Activated CD8-positive, alpha-beta T cell treated with anti-CD3 and anti-CD28 coated beads for 36 hours (primary cell): ENCODE results near the gene TNFRSF13B. TPM values are rescaled to one million over a fixed set of nuclear protein-coding genes. Genes with fewer than 3 reads are reported as not detected.
"Not testable (repeated sequence)": the region's sequence is repeated elsewhere in the genome, so short reads cannot be mapped to it uniquely, and the experiment has no call there.

Experiments used
- ATAC-seq: fragments of 200-7000 bp; cut with Tn5 transposase; one replicate; pipeline ENCODE4 v1.10.0; 2021; ENCODE audit warnings: mild to moderate bottlenecking, moderate library complexity
- CTCF ChIA-PET: fragments of 350-600 bp; sonication (Branson Sonifier 250); formaldehyde crosslinking; loops from one replicate; lab custom pipeline; 2021; ENCODE audit warnings: antibody characterized with exemption; lab: Charles Lee
- POLR2A ChIA-PET: fragments of 350-600 bp; sonication (Branson Sonifier 250); formaldehyde crosslinking; loops from one replicate; lab custom pipeline; 2021; ENCODE audit warnings: antibody characterized with exemption; lab: Charles Lee
- DNase-seq: peaks from one replicate; pipeline ENCODE4 v3.0.0-alpha.2; 2020
- H3K27ac Mint-ChIP-seq: one replicate; pipeline ENCODE4 v1.8.0; 2021; ENCODE audit warnings: mild to moderate bottlenecking, mixed read lengths
- H3K27me3 Mint-ChIP-seq: one replicate; pipeline ENCODE4 v1.8.0; 2021; ENCODE audit warnings: mixed read lengths
- H3K36me3 Mint-ChIP-seq: one replicate; pipeline ENCODE4 v1.8.0; 2021; ENCODE audit warnings: low read depth, mixed read lengths
- H3K4me1 Mint-ChIP-seq: one replicate; pipeline ENCODE4 v1.8.0; 2021; ENCODE audit warnings: low read depth, mixed read lengths
- H3K4me3 Mint-ChIP-seq: one replicate; pipeline ENCODE4 v1.8.0; 2021; ENCODE audit warnings: mild to moderate bottlenecking, moderate library complexity, mixed read lengths
- H3K9me3 Mint-ChIP-seq: one replicate; pipeline ENCODE4 v1.8.0; 2021; ENCODE audit warnings: mixed read lengths
- intact Hi-C: fragments of 100-400 bp; cut with micrococcal nuclease; formaldehyde crosslinking; loops from one replicate; pipeline ENCODE4 v1.10.0; 2022
- total RNA-seq, 2 experiments: library from RNA; stranded (reverse); gene quantifications; one replicate each; pipeline ENCODE4 v1.2.3, GENCODE V29; 2021
- TF ChIP-seq, protein P1 (sequence below): fragments of 200-600 bp; IDR thresholded peaks from one replicate; pipeline ENCODE4 v1.8.0; 2022; ENCODE audit warnings: antibody characterized with exemption, mild to moderate bottlenecking

Gene TNFRSF13B
- total RNA-seq, 2 experiments from 2014 or later: not detected

DNA sequence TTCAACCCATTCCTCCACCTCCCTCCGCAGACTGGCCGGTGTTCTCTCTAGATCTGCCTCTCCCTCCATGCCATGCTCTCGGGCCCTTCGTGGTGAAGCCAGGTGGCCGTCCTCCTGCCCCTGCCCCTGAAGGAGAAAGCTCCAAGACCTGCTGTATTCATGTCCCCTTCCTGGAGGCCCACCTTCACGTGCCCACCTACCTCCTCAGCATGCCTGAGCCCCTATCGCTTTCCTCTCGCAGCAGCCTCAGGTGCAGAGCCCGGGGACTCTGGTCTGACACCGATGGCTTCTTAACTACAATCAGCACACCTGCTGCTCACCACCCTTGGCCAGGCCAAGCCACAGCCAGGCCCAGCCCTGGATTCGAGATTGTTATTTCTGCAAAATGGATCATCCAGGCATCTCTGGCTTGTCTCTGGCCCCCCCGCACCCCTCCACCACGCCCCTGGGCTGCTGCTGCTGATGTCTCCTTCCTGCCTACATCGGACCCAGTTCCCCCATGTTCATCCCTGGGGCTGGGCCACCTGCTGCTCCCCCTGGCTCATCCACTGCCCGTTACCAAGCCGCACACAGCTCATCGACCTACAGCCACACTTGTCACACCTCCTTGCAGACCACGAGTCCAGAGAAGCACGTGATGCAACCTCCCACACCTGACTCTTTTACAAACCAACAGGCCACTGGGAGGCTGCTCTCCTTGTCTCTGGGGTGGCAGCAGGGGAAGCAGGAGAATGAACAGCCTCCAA lies 32.5 kb upstream of the TNFRSF13B start:
- ATAC-seq: no peak
- Mint-ChIP-seq H3K4me1 (no peaks in the 10 kb centered on the region), H3K36me3 (no peaks in the 10 kb centered on the region), H3K27me3 (no peaks in the 10 kb centered on the region), H3K4me3 (no peak overlapping the region), H3K9me3 (no peaks in the 10 kb centered on the region), H3K27ac (no peak overlapping the region)
- TF ChIP-seq, protein P1, sequence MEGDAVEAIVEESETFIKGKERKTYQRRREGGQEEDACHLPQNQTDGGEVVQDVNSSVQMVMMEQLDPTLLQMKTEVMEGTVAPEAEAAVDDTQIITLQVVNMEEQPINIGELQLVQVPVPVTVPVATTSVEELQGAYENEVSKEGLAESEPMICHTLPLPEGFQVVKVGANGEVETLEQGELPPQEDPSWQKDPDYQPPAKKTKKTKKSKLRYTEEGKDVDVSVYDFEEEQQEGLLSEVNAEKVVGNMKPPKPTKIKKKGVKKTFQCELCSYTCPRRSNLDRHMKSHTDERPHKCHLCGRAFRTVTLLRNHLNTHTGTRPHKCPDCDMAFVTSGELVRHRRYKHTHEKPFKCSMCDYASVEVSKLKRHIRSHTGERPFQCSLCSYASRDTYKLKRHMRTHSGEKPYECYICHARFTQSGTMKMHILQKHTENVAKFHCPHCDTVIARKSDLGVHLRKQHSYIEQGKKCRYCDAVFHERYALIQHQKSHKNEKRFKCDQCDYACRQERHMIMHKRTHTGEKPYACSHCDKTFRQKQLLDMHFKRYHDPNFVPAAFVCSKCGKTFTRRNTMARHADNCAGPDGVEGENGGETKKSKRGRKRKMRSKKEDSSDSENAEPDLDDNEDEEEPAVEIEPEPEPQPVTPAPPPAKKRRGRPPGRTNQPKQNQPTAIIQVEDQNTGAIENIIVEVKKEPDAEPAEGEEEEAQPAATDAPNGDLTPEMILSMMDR: no peak
- ChIA-PET POLR2A (no interaction called here), CTCF (no interaction called here)
- no peak for DNase-seq
- intact Hi-C loops: loop anchor here (10.0 kb wide), 1 partner anchor 110 kb away; no protein-coding TSS in a partner anchor

DNA sequence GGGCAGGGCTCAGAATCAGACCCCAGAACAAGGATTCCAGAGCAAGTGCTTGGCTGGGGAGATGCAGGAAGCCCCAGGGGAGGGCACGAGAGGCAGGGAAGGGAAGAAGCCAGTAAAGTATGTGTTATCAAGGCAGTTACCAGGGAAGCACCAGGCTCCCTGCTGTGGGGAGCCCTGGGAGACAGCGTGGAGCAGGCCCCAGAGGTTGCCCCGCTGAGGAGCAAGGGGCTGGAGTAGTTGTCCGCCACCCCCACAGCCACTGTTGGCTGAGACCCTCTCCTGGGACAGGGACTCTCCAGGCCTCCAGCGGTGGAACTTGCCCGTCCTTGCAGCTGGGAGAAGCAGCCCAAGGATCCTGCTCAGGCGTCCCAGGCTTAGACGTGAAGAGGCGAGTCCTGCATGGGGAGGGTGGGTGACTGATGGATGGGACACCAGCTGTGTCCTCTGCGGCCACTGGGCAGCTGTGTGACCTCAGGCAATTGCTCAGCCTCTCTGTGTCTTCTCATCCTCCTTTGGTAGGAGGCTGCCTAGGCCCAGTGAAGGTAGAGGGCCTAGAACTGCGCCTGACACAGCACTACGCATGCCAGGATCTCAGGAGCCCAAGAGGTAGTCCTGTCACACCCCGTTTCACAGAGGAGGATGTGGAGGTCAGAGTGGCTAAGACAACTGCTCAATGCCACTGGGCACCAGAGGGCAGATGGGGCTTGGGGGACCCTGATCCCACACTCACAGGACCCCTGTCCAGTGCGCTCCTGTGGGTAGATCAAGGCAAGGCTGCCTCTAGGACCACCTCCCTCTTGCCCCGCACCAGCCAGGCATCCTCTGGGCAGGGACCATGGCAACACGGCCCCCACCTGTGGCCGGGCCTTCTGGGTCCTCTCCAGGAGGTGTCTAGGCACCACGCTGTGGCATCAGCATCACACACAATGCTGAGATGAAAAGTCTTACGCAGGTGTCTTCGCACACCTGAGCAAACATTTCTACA lies 31.1 kb upstream of the TNFRSF13B start:
- H3K36me3 Mint-ChIP-seq, H3K27ac Mint-ChIP-seq, ATAC-seq, H3K4me3 Mint-ChIP-seq, H3K4me1 Mint-ChIP-seq, CTCF ChIA-PET, DNase-seq, H3K9me3 Mint-ChIP-seq, POLR2A ChIA-PET, H3K27me3 Mint-ChIP-seq: not testable (repeated sequence)
- intact Hi-C loops: loop anchor here (10.0 kb wide), 1 partner anchor 112 kb away; no protein-coding TSS in a partner anchor

DNA sequence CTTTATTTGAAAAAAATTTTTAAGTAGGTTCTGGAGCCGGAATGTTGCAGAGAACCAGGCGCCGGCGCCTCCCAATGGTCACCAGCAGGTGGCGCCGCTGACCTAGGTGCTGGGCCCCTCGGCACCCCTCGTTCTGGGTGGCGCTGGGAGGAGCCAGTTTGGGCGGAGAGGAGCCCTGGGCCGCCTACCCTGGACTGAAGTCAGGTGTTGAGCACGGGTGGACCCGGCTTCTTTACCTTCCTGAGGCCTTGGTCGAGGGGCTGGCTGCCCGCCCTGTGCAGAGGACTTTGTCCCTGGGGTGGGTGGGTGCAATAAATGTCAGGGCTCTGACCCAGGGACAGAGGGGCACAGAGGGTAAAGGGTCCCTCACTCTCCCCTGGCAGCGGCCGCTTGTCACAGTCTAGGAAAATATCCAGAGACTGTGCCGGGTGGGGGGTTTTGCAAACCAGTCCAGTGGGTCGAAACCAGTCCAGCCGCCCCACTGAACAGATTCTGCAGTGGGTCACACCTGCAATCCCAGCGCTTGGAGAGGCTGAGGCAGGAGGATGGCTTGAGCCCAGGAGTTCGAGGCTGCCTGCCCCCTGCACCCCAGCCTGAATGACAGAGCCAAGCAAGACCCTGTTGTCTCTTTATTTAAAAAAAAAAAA lies 30.1 kb upstream of the TNFRSF13B start:
- no peaks in the 10 kb centered on the region for H3K9me3 Mint-ChIP-seq
- DNase-seq: peak; percentile 85
- H3K4me1 Mint-ChIP-seq: no peaks in the 10 kb centered on the region
- H3K27me3 Mint-ChIP-seq: no peaks in the 10 kb centered on the region
- no peak overlapping the region for H3K27ac Mint-ChIP-seq
- TF ChIP-seq, protein P1: peak; percentile 96
- intact Hi-C loops: loop anchor here (10.0 kb wide), 1 partner anchor 113 kb away; no protein-coding TSS in a partner anchor
- H3K36me3 Mint-ChIP-seq: no peaks in the 10 kb centered on the region
- ChIA-PET CTCF (interaction anchor here (1.1 to 1.9 kb wide), 4 partner anchors 10 to 141 kb away, joined by 3 to 9 read pairs (median 6); no protein-coding TSS in a partner anchor), POLR2A (no interaction called here)
- ATAC-seq: peak; percentile 99
- H3K4me3 Mint-ChIP-seq: no peak overlapping the region

DNA sequence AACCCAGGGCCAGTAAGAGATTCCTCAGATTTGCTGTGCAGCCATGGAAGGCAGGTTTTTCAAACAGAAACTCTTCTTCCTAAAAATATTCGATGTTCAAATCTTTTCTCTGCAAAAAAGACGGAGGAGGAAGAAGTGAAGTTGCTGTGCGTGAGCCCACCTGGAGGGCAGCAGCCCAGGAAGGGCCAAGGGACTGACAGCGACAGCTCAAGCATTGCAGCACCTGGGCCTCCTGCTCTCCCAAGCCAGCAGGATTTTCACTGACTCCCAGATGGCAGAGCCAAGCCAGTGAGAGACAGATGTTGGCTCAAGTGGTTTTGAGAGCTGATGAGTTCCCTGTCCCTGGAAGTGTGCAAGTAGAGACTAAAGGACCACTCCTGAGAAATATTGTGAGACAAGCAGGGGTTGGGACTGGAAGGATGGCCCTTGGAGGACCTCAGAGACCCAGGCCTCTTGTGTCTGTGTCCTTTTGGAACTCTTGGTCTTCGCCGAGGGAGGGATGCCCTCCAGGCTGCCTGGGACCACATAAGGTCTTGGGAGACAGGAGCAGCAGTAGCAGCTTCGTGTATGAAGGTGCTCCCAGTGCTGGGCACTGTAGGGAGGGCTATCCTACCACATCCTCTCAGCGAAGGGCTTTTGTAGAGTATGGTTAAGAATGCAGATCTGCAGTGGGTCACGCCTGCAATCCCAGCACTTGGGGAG lies 29.3 kb upstream of the TNFRSF13B start:
- POLR2A ChIA-PET: no interaction called here
- Mint-ChIP-seq H3K9me3 (no peaks in the 10 kb centered on the region), H3K4me1 (no peaks in the 10 kb centered on the region), H3K27ac (no peak overlapping the region), H3K4me3 (no peak overlapping the region), H3K27me3 (no peaks in the 10 kb centered on the region), H3K36me3 (no peaks in the 10 kb centered on the region)
- DNase-seq: no peak
- CTCF ChIA-PET: interaction anchor here (1.1 to 1.9 kb wide), 7 partner anchors 9 to 146 kb away, joined by 3 to 9 read pairs (median 3); no protein-coding TSS in a partner anchor
- intact Hi-C loops: loop anchor here (10.0 kb wide), 1 partner anchor 114 kb away; no protein-coding TSS in a partner anchor
- TF ChIP-seq, protein P1: no peak
- ATAC-seq: peak; percentile 14
